HG02588 (cell line): Measurements from ENCODE around the gene PERP.
"Not testable (repeated sequence)": the region's sequence is repeated elsewhere in the genome, so short reads cannot be mapped to it uniquely, and the experiment has no call there.

Experiments
- ATAC-seq: cut with Tn5 transposase; IDR thresholded peaks from one replicate; pipeline ENCODE4 v1.9.1; 2021; ENCODE audit warnings: mild to moderate bottlenecking, moderate library complexity; ENCODE audit not compliant: unreplicated experiment

Gene PERP

GRCh38 chr6:138107078-138107751 lies at the start of gene PERP:
TSS of gene PERP (minus strand) at chr6:138107419. CDS start at chr6:138107340, 79 bp downstream.
- ATAC-seq, result peak; percentile 80

- no peak for ATAC-seq
These were observed 48.2 kb upstream of the PERP start for GRCh38 chr6:138155443-138155842.

GRCh38 chr6:138146544-138146943 lies 39.3 kb upstream of the PERP start:
- no peak for ATAC-seq

GRCh38 chr6:138145402-138145801 lies 38.2 kb upstream of the PERP start:
- peak; percentile 67 for ATAC-seq

GRCh38 chr6:138142806-138143205 lies 35.6 kb upstream of the PERP start:
- ATAC-seq, result no peak

GRCh38 chr6:138129190-138129589 lies 22.0 kb upstream of the PERP start:
- ATAC-seq, result no peak

- ATAC-seq, result no peak
These were observed 20.9 kb upstream of the PERP start for GRCh38 chr6:138128096-138128495.

- no peak for ATAC-seq
These were observed 16.9 kb upstream of the PERP start for GRCh38 chr6:138124096-138124495.

- no peak for ATAC-seq
These were observed 12.8 kb upstream of the PERP start for GRCh38 chr6:138119976-138120375.

- ATAC-seq, result not testable (repeated sequence)
These were observed 12.0 kb upstream of the PERP start for GRCh38 chr6:138119229-138119628.

GRCh38 chr6:138117376-138117914 lies 10.2 kb upstream of the PERP start:
- no peak for ATAC-seq

GRCh38 chr6:138116661-138116999 lies 9.4 kb upstream of the PERP start:
- no peak for ATAC-seq

- no peak for ATAC-seq
These were observed 8.8 kb upstream of the PERP start for GRCh38 chr6:138115877-138116660.

GRCh38 chr6:138115201-138115600 lies 8.0 kb upstream of the PERP start:
- ATAC-seq, result no peak

GRCh38 chr6:138113588-138114210 lies 6.5 kb upstream of the PERP start:
- no peak for ATAC-seq

- no peak for ATAC-seq
These were observed 3.0 kb upstream of the PERP start for GRCh38 chr6:138110229-138110628.

- no peak for ATAC-seq
These were observed 2.1 kb upstream of the PERP start for GRCh38 chr6:138109042-138109997.

GRCh38 chr6:138107752-138108592 lies 753 bp upstream of the PERP start:
- ATAC-seq, result peak; percentile 17

- ATAC-seq, result no peak
These were observed 548 bp downstream of the PERP start for GRCh38 chr6:138106665-138107077.
